Keratinocyte (primary cell): ENCODE data around the gene LTBR. TPM values are rescaled to one million over a fixed set of nuclear protein-coding genes. Genes with fewer than 3 reads are reported as not detected.

ENCODE experiments used
- DNase-seq: peaks from one replicate; pipeline ENCODE4 v3.0.0-alpha.2; 2011; ENCODE audit warnings: low read depth, missing footprints, low spot score
- FAIRE-seq: peaks from 2 replicates; lab custom pipeline; 2011; peaks lifted over from hg19 to GRCh38; lab: Jason Lieb, UNC
- H2AFZ ChIP-seq: 2 replicates; pipeline ENCODE4 v1.6.0; 2012; ENCODE audit warnings: low read length, control low read depth, inconsistent platforms; ENCODE audit not compliant: control insufficient read depth
- H3K27ac ChIP-seq: 2 replicates; pipeline ENCODE4 v1.5.1; 2011; ENCODE audit warnings: low read length; ENCODE audit not compliant: control insufficient read depth, insufficient read depth
- H3K27me3 ChIP-seq: 3 replicates; pipeline ENCODE4 v1.6.0; 2011; ENCODE audit warnings: low read length; ENCODE audit not compliant: control insufficient read depth, insufficient read depth; ENCODE audit errors: extremely low read depth
- H3K36me3 ChIP-seq, 2 experiments: 2 replicates in 1 of 2; 3 replicates in 1 of 2; pipeline ENCODE4 v1.5.1; 2011; ENCODE audit warnings: low read length in 2 of 2, mild to moderate bottlenecking in 1 of 2; ENCODE audit not compliant: control insufficient read depth in 2 of 2, insufficient read depth in 2 of 2; ENCODE audit errors: extremely low read depth in 1 of 2
- H3K4me1 ChIP-seq: 3 replicates; pipeline ENCODE4 v1.5.1; 2011; ENCODE audit warnings: low read length; ENCODE audit not compliant: control insufficient read depth, insufficient read depth; ENCODE audit errors: extremely low read depth
- H3K4me2 ChIP-seq: 3 replicates; pipeline ENCODE4 v1.6.0; 2011; ENCODE audit warnings: low read depth, low read length; ENCODE audit not compliant: control insufficient read depth, insufficient read depth; ENCODE audit errors: extremely low read depth
- H3K4me3 ChIP-seq, 3 experiments: fragments of 200-600 bp in 1 of 3; sonication (generic) in 1 of 3; 2 replicates in 2 of 3; 3 replicates in 1 of 3; pipeline ENCODE4 v1.5.1; 2011 to 2016; ENCODE audit warnings: low read length in 3 of 3, mild to moderate bottlenecking in 3 of 3, control low read depth in 2 of 3, inconsistent platforms in 1 of 3, low read depth in 1 of 3, mixed read lengths in 1 of 3, mixed run types in 1 of 3, moderate library complexity in 1 of 3; ENCODE audit not compliant: control insufficient read depth in 2 of 3, insufficient read depth in 2 of 3; ENCODE audit errors: extremely low read depth in 1 of 3
- H3K79me2 ChIP-seq: 2 replicates; pipeline ENCODE4 v1.6.0; 2012; ENCODE audit warnings: low read length; ENCODE audit not compliant: control insufficient read depth, insufficient read depth
- H3K9ac ChIP-seq: 3 replicates; pipeline ENCODE4 v1.6.0; 2011; ENCODE audit warnings: low read length; ENCODE audit not compliant: control insufficient read depth, insufficient read depth; ENCODE audit errors: extremely low read depth
- H3K9me1 ChIP-seq: 3 replicates; pipeline ENCODE4 v1.6.0; 2011; ENCODE audit warnings: low read length; ENCODE audit not compliant: control insufficient read depth, insufficient read depth; ENCODE audit errors: extremely low read depth
- H3K9me3 ChIP-seq: 2 replicates; pipeline ENCODE4 v1.5.1; 2012; ENCODE audit warnings: low read depth, low read length; ENCODE audit not compliant: control insufficient read depth
- H4K20me1 ChIP-seq: 3 replicates; pipeline ENCODE4 v1.6.0; 2011; ENCODE audit warnings: low read length; ENCODE audit not compliant: control insufficient read depth, insufficient read depth; ENCODE audit errors: extremely low read depth
- EZH2 ChIP-seq: IDR thresholded peaks from one replicate; pipeline ENCODE4 v1.6.1; 2012; ENCODE audit warnings: inconsistent platforms, mild to moderate bottlenecking, low read length, moderate library complexity
- dilution Hi-C: fragments of 300-500 bp; cut with MboI; formaldehyde crosslinking; loops from one replicate; pipeline ENCODE4 v1.7.0; 2020; ENCODE audit warnings: low sequenced_read_pairs; ENCODE audit not compliant: extremely low pct_ligation_motif_present
- polyA plus RNA-seq, 5 experiments: library from polyadenylated mRNA; depleted of rRNA in 3 of 5; stranded (reverse) in 3 of 5; stranded (forward) in 1 of 5; unstranded in 1 of 5; fragments of >200 nt; gene quantifications; 1 replicate in 1 of 5; 2 replicates in 3 of 5; 3 replicates in 1 of 5; pipeline versions ENCODE4 v1.2.1 to v1.2.3, GENCODE V29; 2011 to 2012; ENCODE audit warnings: missing spikeins in 2 of 5, low read depth in 1 of 5, low replicate concordance in 1 of 5
- small RNA-seq, 3 experiments: library from RNA; depleted of rRNA; stranded (forward); fragments of <200 nt; gene quantifications; one replicate each; pipeline ENCODE3, GENCODE V24; 2012; ENCODE audit warnings: low read depth in 3 of 3, low replicate concordance in 1 of 3; ENCODE audit not compliant: insufficient read length in 3 of 3
- TF ChIP-seq, protein P1 (sequence below), 3 experiments: IDR thresholded peaks in 1 of 3; conservative IDR thresholded peaks in 1 of 3; optimal IDR thresholded peaks in 1 of 3; 2 replicates in 2 of 3; 3 replicates in 1 of 3; pipeline versions ENCODE3 to v1.5.1; 2011; ENCODE audit warnings: low read length in 3 of 3, mild to moderate bottlenecking in 3 of 3, moderate library complexity in 2 of 3, control low read depth in 1 of 3, inconsistent platforms in 1 of 3; ENCODE audit not compliant: insufficient read depth in 2 of 3; ENCODE audit errors: extremely low read depth in 1 of 3

The LTBR gene
- polyA plus RNA-seq, 1 donor (not counting 4 experiments of a cell fraction or from before 2014, with no cell fraction given), result 42.7 TPM

DNA sequence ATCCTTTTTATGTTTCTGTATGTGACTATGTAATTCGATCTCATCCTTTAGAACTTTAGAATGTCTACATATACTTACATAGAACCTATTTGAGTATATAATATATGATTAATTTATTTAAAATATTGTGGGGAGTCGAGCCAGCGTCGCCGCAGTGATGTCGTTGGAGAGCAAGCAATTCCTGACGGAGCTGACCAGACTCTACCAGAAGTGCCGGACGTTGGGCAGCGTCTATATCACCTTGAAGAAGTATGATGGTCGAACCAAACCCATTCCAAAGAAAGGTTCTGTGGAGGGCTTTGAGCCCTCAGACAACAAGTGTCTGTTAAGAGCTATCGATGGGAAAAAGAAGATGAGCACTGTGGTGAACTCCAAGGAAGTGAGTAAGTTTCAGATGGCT lies 54.4 kb downstream of the LTBR start:
- no peaks in the 10 kb centered on the region for H4K20me1 ChIP-seq
- H3K4me2 ChIP-seq, result no peak overlapping the region
- no peak overlapping the region for H3K4me3 ChIP-seq
- TF ChIP-seq, protein P1, sequence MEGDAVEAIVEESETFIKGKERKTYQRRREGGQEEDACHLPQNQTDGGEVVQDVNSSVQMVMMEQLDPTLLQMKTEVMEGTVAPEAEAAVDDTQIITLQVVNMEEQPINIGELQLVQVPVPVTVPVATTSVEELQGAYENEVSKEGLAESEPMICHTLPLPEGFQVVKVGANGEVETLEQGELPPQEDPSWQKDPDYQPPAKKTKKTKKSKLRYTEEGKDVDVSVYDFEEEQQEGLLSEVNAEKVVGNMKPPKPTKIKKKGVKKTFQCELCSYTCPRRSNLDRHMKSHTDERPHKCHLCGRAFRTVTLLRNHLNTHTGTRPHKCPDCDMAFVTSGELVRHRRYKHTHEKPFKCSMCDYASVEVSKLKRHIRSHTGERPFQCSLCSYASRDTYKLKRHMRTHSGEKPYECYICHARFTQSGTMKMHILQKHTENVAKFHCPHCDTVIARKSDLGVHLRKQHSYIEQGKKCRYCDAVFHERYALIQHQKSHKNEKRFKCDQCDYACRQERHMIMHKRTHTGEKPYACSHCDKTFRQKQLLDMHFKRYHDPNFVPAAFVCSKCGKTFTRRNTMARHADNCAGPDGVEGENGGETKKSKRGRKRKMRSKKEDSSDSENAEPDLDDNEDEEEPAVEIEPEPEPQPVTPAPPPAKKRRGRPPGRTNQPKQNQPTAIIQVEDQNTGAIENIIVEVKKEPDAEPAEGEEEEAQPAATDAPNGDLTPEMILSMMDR (optimal IDR thresholded peaks at IDR 0.05 in 1 of 3, IDR thresholded peaks at IDR 0.05 in 1 of 3, conservative IDR thresholded peaks at IDR 0.05 in 1 of 3; ENCODE audit: extremely low read depth in 1 of 3, insufficient read depth in 2 of 3, low read length in 3 of 3), result no peak
- TF ChIP-seq EZH2, result no peak
- H3K27ac ChIP-seq, result no peak overlapping the region
- dilution Hi-C loops, result no loop called here
- FAIRE-seq (no peak), DNase-seq (no peak)
- H2AFZ ChIP-seq, result no peak overlapping the region
- H3K27me3 ChIP-seq, result no peaks in the 10 kb centered on the region
- no peaks in the 10 kb centered on the region for H3K79me2 ChIP-seq
- H3K36me3 ChIP-seq, result no peaks in the 10 kb centered on the region
- no peaks in the 10 kb centered on the region for H3K9me1 ChIP-seq
- no peaks in the 10 kb centered on the region for H3K4me1 ChIP-seq
- no peaks in the 10 kb centered on the region for H3K9me3 ChIP-seq
- H3K9ac ChIP-seq, result no peak overlapping the region

DNA sequence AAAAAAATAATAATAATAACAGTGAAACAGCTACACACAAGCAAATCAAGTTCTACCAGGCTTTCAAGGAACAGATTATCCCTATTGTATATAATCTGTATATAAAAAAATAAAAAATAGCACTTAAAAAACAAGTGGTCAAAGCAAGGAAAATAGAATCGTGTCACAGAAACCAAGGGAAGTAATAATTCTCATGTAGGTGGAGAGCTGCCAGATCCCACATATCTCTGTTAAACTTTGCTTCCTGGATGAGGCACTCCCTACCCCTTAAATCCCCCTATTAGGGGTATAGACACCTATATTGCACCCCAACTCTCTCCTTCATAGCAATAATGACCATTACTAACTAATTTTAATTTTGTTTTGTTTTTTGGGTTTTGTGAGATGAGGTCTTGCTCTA lies 56.4 kb downstream of the LTBR start:
- dilution Hi-C loops, result no loop called here
- no peak overlapping the region for H3K9ac ChIP-seq
- FAIRE-seq, result no peak
- no peak overlapping the region for H3K4me3 ChIP-seq
- TF ChIP-seq, protein P1 (optimal IDR thresholded peaks at IDR 0.05 in 1 of 3, IDR thresholded peaks at IDR 0.05 in 1 of 3, conservative IDR thresholded peaks at IDR 0.05 in 1 of 3; ENCODE audit: extremely low read depth in 1 of 3, insufficient read depth in 2 of 3, low read length in 3 of 3), result no peak
- no peak for TF ChIP-seq EZH2
- H3K27ac ChIP-seq, result no peak overlapping the region
- no peaks in the 10 kb centered on the region for H3K79me2 ChIP-seq
- no peak for DNase-seq
- H2AFZ ChIP-seq, result no peak overlapping the region
- H3K27me3 ChIP-seq, result no peaks in the 10 kb centered on the region
- no peaks in the 10 kb centered on the region for H3K4me1 ChIP-seq
- no peak overlapping the region for H3K4me2 ChIP-seq
- no peaks in the 10 kb centered on the region for H3K9me3 ChIP-seq
- H4K20me1 ChIP-seq, result no peaks in the 10 kb centered on the region
- H3K36me3 ChIP-seq, result no peaks in the 10 kb centered on the region
- no peaks in the 10 kb centered on the region for H3K9me1 ChIP-seq

Small RNA genes within 50 kb of the gene (small RNA-seq; reads per million reads assigned to genes)
- gene RN7SL391P, result 0 reads per million in 3 experiments

Other genes with a start within 250 kb of the LTBR start
- 922 to 1,166 TPM (median 1,084 TPM) in 3 replicates for gene CD9, start 183.8 kb upstream of the LTBR start, polyA plus RNA-seq
- gene PLEKHG6, start 73.5 kb upstream of the LTBR start, polyA plus RNA-seq, result 0.74 to 1.9 TPM (median 0.81 TPM) in 3 replicates
- gene TNFRSF1A, start 42.1 kb upstream of the LTBR start, polyA plus RNA-seq, result 54.0 to 157 TPM (median 101 TPM) in 3 replicates
- 3.8 to 13.2 TPM (median 11.1 TPM) in 3 replicates for gene SCNN1A, start 8.6 kb upstream of the LTBR start, polyA plus RNA-seq
- not detected in 3 replicates for gene CD27, start 60.8 kb downstream of the LTBR start, polyA plus RNA-seq
- 4.2 to 6.0 TPM (median 4.8 TPM) in 3 replicates for gene TAPBPL, start 67.9 kb downstream of the LTBR start, polyA plus RNA-seq
- gene VAMP1, start 86.5 kb downstream of the LTBR start, polyA plus RNA-seq, result 5.3 to 7.8 TPM (median 6.7 TPM) in 3 replicates
- gene MRPL51, start 109.1 kb downstream of the LTBR start, polyA plus RNA-seq, result 76.5 to 184 TPM (median 130 TPM) in 3 replicates
- 12.3 to 34.6 TPM (median 33.7 TPM) in 3 replicates for gene NCAPD2, start 109.9 kb downstream of the LTBR start, polyA plus RNA-seq
- gene GAPDH, start 150.4 kb downstream of the LTBR start, polyA plus RNA-seq, result 8,390 to 11,361 TPM (median 8,495 TPM) in 3 replicates
- gene IFFO1, start 171.9 kb downstream of the LTBR start, polyA plus RNA-seq, result 0.67 to 1.0 TPM (median 0.75 TPM) in 3 replicates
- 85.9 to 108 TPM (median 94.4 TPM) in 3 replicates for gene NOP2, start 184.1 kb downstream of the LTBR start, polyA plus RNA-seq
- 79.7 to 93.1 TPM (median 81.2 TPM) in 3 replicates for gene CHD4, start 223.2 kb downstream of the LTBR start, polyA plus RNA-seq